HL-60 (cell line): ENCODE results near the gene DBX1.

Source experiments
- DNase-seq, 2 experiments: peaks; one replicate each; pipeline ENCODE4 v3.0.0-alpha.2; 2010 to 2020; ENCODE audit warnings: low read depth in 1 of 2, low spot score in 1 of 2
- H3K27ac ChIP-seq: fragments of 250-450 bp; sonication (Bioruptor Pico); replicated peaks from 2 replicates; pipeline ENCODE4 v1.5.1; 2020; ENCODE audit warnings: mild to moderate bottlenecking, moderate library complexity
- H3K27me3 ChIP-seq: fragments of 250-450 bp; sonication (Bioruptor Pico); 2 replicates; pipeline ENCODE4 v1.5.1; 2021; ENCODE audit warnings: mild to moderate bottlenecking, moderate library complexity; ENCODE audit not compliant: insufficient read depth, poor library complexity, severe bottlenecking
- H3K4me3 ChIP-seq: replicated peaks from 2 replicates; pipeline ENCODE4 v1.5.1; 2011; ENCODE audit warnings: mild to moderate bottlenecking, control low read depth, low read length; ENCODE audit not compliant: insufficient read depth
- CTCF ChIP-seq: IDR thresholded peaks from one replicate; pipeline ENCODE4 v1.5.1; 2011; ENCODE audit warnings: low read length, control low read depth, inconsistent platforms; ENCODE audit not compliant: insufficient read depth
- GABPA ChIP-seq: IDR thresholded peaks from 2 replicates; pipeline ENCODE4 v1.6.1; 2012; ENCODE audit warnings: low read depth
- POLR2AphosphoS5 ChIP-seq: IDR thresholded peaks from 2 replicates; pipeline ENCODE4 v1.6.1; 2012; ENCODE audit warnings: low read depth
- REST ChIP-seq: IDR thresholded peaks from 2 replicates; pipeline ENCODE4 v1.6.1; 2012; ENCODE audit warnings: low read depth; ENCODE audit not compliant: insufficient replicate concordance
- SPI1 ChIP-seq: IDR thresholded peaks from 2 replicates; pipeline ENCODE4 v1.6.1; 2012; ENCODE audit warnings: low read depth, mild to moderate bottlenecking, borderline replicate concordance

DBX1 gene

GRCh38 chr11:20193307-20193706 lies 33.0 kb upstream of the DBX1 start:
- TF ChIP-seq SPI1 (no peak), REST (no peak), GABPA (no peak), POLR2AphosphoS5 (no peak), CTCF (no peak)
- Histone ChIP-seq H3K4me3 (no peak overlapping the region), H3K27me3 (no peaks in the 10 kb centered on the region), H3K27ac (no peak overlapping the region)
- DNase-seq, result no peak

- Histone ChIP-seq H3K27ac (no peak overlapping the region), H3K4me3 (no peak overlapping the region), H3K27me3 (no peaks in the 10 kb centered on the region)
- TF ChIP-seq CTCF, result no peak
- no peak for TF ChIP-seq POLR2AphosphoS5
- no peak for TF ChIP-seq REST
- no peak for TF ChIP-seq GABPA
- no peak for TF ChIP-seq SPI1
- no peak for DNase-seq
Measured at GRCh38 chr11:20192641-20193040, 32.4 kb upstream of the DBX1 start.

GRCh38 chr11:20192151-20192550 lies 31.9 kb upstream of the DBX1 start:
- Histone ChIP-seq H3K27ac (no peak overlapping the region), H3K4me3 (no peak overlapping the region), H3K27me3 (no peaks in the 10 kb centered on the region)
- no peak for DNase-seq
- TF ChIP-seq POLR2AphosphoS5 (no peak), CTCF (no peak), REST (no peak), GABPA (no peak), SPI1 (no peak)
